CD14-positive monocyte (primary cell): ENCODE results near the gene SRGAP1. TPM values are rescaled to one million over a fixed set of nuclear protein-coding genes. Genes with fewer than 3 reads are reported as not detected.
A peak's percentile ranks its signal among the peaks of the same experiment; 100 is the strongest.

Experiments used
- DNase-seq, 3 donors: peaks; one replicate each; pipeline ENCODE4 v3.0.0-alpha.2; 2011 to 2022
- H2AFZ ChIP-seq: 2 replicates; pipeline ENCODE4 v1.6.0; 2012; ENCODE audit warnings: mild to moderate bottlenecking, low read depth, low read length, inconsistent platforms; ENCODE audit not compliant: insufficient read depth, poor library complexity, severe bottlenecking
- H3K27ac ChIP-seq, 2 donors: 1 replicate in 1 of 2; 2 replicates in 1 of 2; pipeline ENCODE4 v1.5.1; 2012 to 2013; ENCODE audit warnings: low read length in 2 of 2, control low read depth in 1 of 2, inconsistent platforms in 1 of 2, low read depth in 1 of 2, mild to moderate bottlenecking in 1 of 2
- H3K27me3 ChIP-seq, 2 donors: one replicate each; pipeline versions ENCODE4 v1.6.0 to v1.6.1; 2011 to 2013; ENCODE audit warnings: low read length in 2 of 2; ENCODE audit not compliant: control insufficient read depth in 2 of 2, insufficient read depth in 2 of 2
- H3K36me3 ChIP-seq, 2 donors: replicated peaks in 1 of 2; 1 replicate in 1 of 2; 2 replicates in 1 of 2; pipeline versions ENCODE4 v1.5.1 to v1.6.1; 2012 to 2013; ENCODE audit warnings: low read length in 2 of 2, control low read depth in 1 of 2, inconsistent platforms in 1 of 2, mild to moderate bottlenecking in 1 of 2; ENCODE audit not compliant: insufficient read depth in 2 of 2, control insufficient read depth in 1 of 2
- H3K4me1 ChIP-seq, 2 donors: 1 replicate in 1 of 2; 2 replicates in 1 of 2; pipeline versions ENCODE4 v1.5.1 to v1.6.1; 2012 to 2013; ENCODE audit warnings: low read length in 2 of 2, control low read depth in 1 of 2, inconsistent platforms in 1 of 2, mild to moderate bottlenecking in 1 of 2, moderate library complexity in 1 of 2; ENCODE audit not compliant: insufficient read depth in 2 of 2, control insufficient read depth in 1 of 2
- H3K4me2 ChIP-seq: replicated peaks from 2 replicates; pipeline ENCODE3; 2012; ENCODE audit warnings: low read length, moderate library complexity, mild to moderate bottlenecking; ENCODE audit not compliant: poor library complexity, severe bottlenecking; ENCODE audit errors: extremely low read depth
- H3K4me3 ChIP-seq, 3 experiments: fragments of 200-600 bp in 1 of 3; sonication (generic) in 1 of 3; replicated peaks in 1 of 3; 1 replicate in 2 of 3; 2 replicates in 1 of 3; pipeline ENCODE4 v1.5.1; 2011 to 2013; ENCODE audit warnings: low read length in 3 of 3, mild to moderate bottlenecking in 3 of 3, control low read depth in 2 of 3, low read depth in 2 of 3, inconsistent platforms in 1 of 3, moderate library complexity in 1 of 3
- H3K79me2 ChIP-seq: 2 replicates; pipeline ENCODE4 v1.6.0; 2012; ENCODE audit warnings: mild to moderate bottlenecking, control low read depth, inconsistent platforms, low read length, moderate library complexity; ENCODE audit not compliant: insufficient read depth
- H3K9ac ChIP-seq: 2 replicates; pipeline ENCODE4 v1.6.0; 2017; ENCODE audit warnings: low read length, mild to moderate bottlenecking; ENCODE audit not compliant: insufficient read depth, poor library complexity, severe bottlenecking
- H3K9me3 ChIP-seq, 2 donors: replicated peaks in 1 of 2; 1 replicate in 1 of 2; 2 replicates in 1 of 2; pipeline versions ENCODE4 v1.5.1 to v1.6.1; 2012 to 2013; ENCODE audit warnings: low read length in 2 of 2, control low read depth in 1 of 2; ENCODE audit not compliant: control insufficient read depth in 1 of 2, insufficient read depth in 1 of 2
- H4K20me1 ChIP-seq: 2 replicates; pipeline ENCODE4 v1.6.0; 2012; ENCODE audit warnings: mild to moderate bottlenecking, low read length, control low read depth, moderate library complexity; ENCODE audit not compliant: insufficient read depth
- H3K27ac Mint-ChIP-seq, 7 donors: one replicate each; pipeline ENCODE4 v1.8.0; 2020; ENCODE audit warnings: mild to moderate bottlenecking in 7 of 7, mixed read lengths in 7 of 7, moderate library complexity in 6 of 7, inconsistent platforms in 2 of 7
- H3K27me3 Mint-ChIP-seq, 3 donors: one replicate each; pipeline ENCODE4 v1.8.0; 2021 to 2022; ENCODE audit warnings: low read depth in 3 of 3, mild to moderate bottlenecking in 3 of 3, mixed read lengths in 3 of 3, moderate library complexity in 3 of 3, inconsistent platforms in 1 of 3
- H3K36me3 Mint-ChIP-seq, 2 donors: one replicate each; pipeline ENCODE4 v1.8.0; 2020; ENCODE audit warnings: mixed read lengths in 2 of 2, inconsistent platforms in 1 of 2, mild to moderate bottlenecking in 1 of 2
- H3K4me1 Mint-ChIP-seq: one replicate; pipeline ENCODE4 v1.8.0; 2020; ENCODE audit warnings: mild to moderate bottlenecking, mixed read lengths
- H3K4me3 Mint-ChIP-seq, 2 donors: one replicate each; pipeline ENCODE4 v1.8.0; 2020; ENCODE audit warnings: mild to moderate bottlenecking in 2 of 2, mixed read lengths in 2 of 2, moderate library complexity in 1 of 2
- H3K9me3 Mint-ChIP-seq, 7 donors: one replicate each; pipeline ENCODE4 v1.8.0; 2020 to 2022; ENCODE audit warnings: mixed read lengths in 7 of 7, mild to moderate bottlenecking in 6 of 7, moderate library complexity in 6 of 7, inconsistent platforms in 2 of 7
- CTCF ChIP-seq: fragments of 200-600 bp; IDR thresholded peaks from one replicate; pipeline ENCODE4 v1.8.0; 2022; ENCODE audit warnings: antibody characterized with exemption, mild to moderate bottlenecking
- WGBS: methylation state at CpG from one replicate; pipeline ENCODE4 v1.1.5; 2013; ENCODE audit warnings: missing lambda C conversion rate; ENCODE audit not compliant: insufficient coverage; 5-methylcytosine and 5-hydroxymethylcytosine counted together
- intact Hi-C, 2 donors: fragments of 100-400 bp; cut with micrococcal nuclease; formaldehyde crosslinking; loops; one replicate each; pipeline versions ENCODE4 v1.15.0 to v1.15.1; 2023
- polyA plus RNA-seq, 3 donors: library from polyadenylated mRNA; depleted of rRNA in 1 of 3; unstranded in 2 of 3; stranded (reverse) in 1 of 3; fragments of 300-500 nt in 2 of 3; fragments of >200 nt in 1 of 3; fragmentation: Illumina TruSeq in 2 of 3; gene quantifications; 1 replicate in 2 of 3; 2 replicates in 1 of 3; pipeline ENCODE4 v1.2.3, GENCODE V29; 2012 to 2021

SRGAP1 gene
- polyA plus RNA-seq, 3 donors = 0.05 to 0.52 (median 0.07) TPM

- no peak for DNase-seq
- H4K20me1 ChIP-seq = no peaks in the 10 kb centered on the region
- no peak overlapping the region for H3K4me3 ChIP-seq
- no peak overlapping the region for H3K4me2 ChIP-seq
- no peaks in the 10 kb centered on the region for H3K27me3 ChIP-seq
- no peak for TF ChIP-seq CTCF
- peaks cover 0 to 4% (median 0%) of the 10 kb centered on the region in 3 donors for H3K27me3 Mint-ChIP-seq
- intact Hi-C loops = loop anchor here in 1 of 2 donors (10.0 kb wide), 1 partner anchor 75 kb away; no protein-coding TSS in a partner anchor
- no peak overlapping the region for H3K27ac Mint-ChIP-seq
- H3K27ac ChIP-seq = no peak overlapping the region
- H3K9me3 ChIP-seq = no peaks in the 10 kb centered on the region
- H3K9ac ChIP-seq = no peak overlapping the region
- H3K36me3 ChIP-seq = no peaks in the 10 kb centered on the region
- H3K79me2 ChIP-seq = no peaks in the 10 kb centered on the region
- no peak overlapping the region for H2AFZ ChIP-seq
- H3K9me3 Mint-ChIP-seq = no peaks in the 10 kb centered on the region
- 100% methylated on average over 3 of the region's 12 CpGs for whole genome bisulfite sequencing
- peaks cover 14% of the 10 kb centered on the region for H3K4me1 Mint-ChIP-seq
- peaks cover 7 to 14% of the 10 kb centered on the region in 2 donors for H3K4me1 ChIP-seq
- no peak overlapping the region for H3K4me3 Mint-ChIP-seq
- H3K36me3 Mint-ChIP-seq = no peaks in the 10 kb centered on the region
Observed at GRCh38 chr12:63889721-63890509, 45.4 kb downstream of the SRGAP1 start.

- no CpG with 5 or more reads among the region's 1 CpG for WGBS
Observed at GRCh38 chr12:63893170-63893569, 48.7 kb downstream of the SRGAP1 start.

More at GRCh38 chr12:63893170-63893569, 48.7 kb downstream of the SRGAP1 start:
- no peaks in the 10 kb centered on the region for H3K27me3 ChIP-seq
- no peak overlapping the region for H3K4me3 Mint-ChIP-seq
- H3K27ac ChIP-seq = peak overlapping the region in 1 of 2 donors; percentile 47
- no peaks in the 10 kb centered on the region for H4K20me1 ChIP-seq
- no peak for DNase-seq
- H3K36me3 Mint-ChIP-seq = no peaks in the 10 kb centered on the region
- H3K36me3 ChIP-seq = no peaks in the 10 kb centered on the region
- no peak overlapping the region for H3K4me3 ChIP-seq
- H3K9me3 ChIP-seq = no peaks in the 10 kb centered on the region
- H3K4me1 ChIP-seq = peaks cover 12 to 19% of the 10 kb centered on the region in 2 donors
- TF ChIP-seq CTCF = no peak
- H3K4me1 Mint-ChIP-seq = peaks cover 21% of the 10 kb centered on the region
- H3K27me3 Mint-ChIP-seq = peaks cover 0 to 2% (median 0%) of the 10 kb centered on the region in 3 donors
- H3K27ac Mint-ChIP-seq = peak overlapping the region in 1 of 7 donors; percentile 21
- no peaks in the 10 kb centered on the region for H3K9me3 Mint-ChIP-seq
- intact Hi-C loops = loop anchor here in 1 of 2 donors (10.0 kb wide), 1 partner anchor 72 kb away; no protein-coding TSS in a partner anchor
- no peak overlapping the region for H2AFZ ChIP-seq
- H3K9ac ChIP-seq = no peak overlapping the region
- no peak overlapping the region for H3K4me2 ChIP-seq
- H3K79me2 ChIP-seq = no peaks in the 10 kb centered on the region
